Spleen (tissue), 7 donors: ENCODE measurements around the gene FBXO47.

Experiments used
- POLR2AphosphoS5 ChIP-seq, 3 donors: sonication (generic); formaldehyde crosslinking; IDR thresholded peaks; one replicate each; pipeline ENCODE4 v1.5.1; 2017; ENCODE audit warnings: antibody characterized with exemption in 3 of 3
- TF ChIP-seq, protein P1 (sequence below), 11 experiments: fragments of 200-600 bp in 7 of 11; fragments of 450-650 bp in 4 of 11; sonication (generic) in 4 of 11; IDR thresholded peaks in 8 of 11; conservative IDR thresholded peaks in 3 of 11; 1 replicate in 7 of 11; 2 replicates in 4 of 11; pipeline versions ENCODE4 v1.4.0 to v1.8.0; 2016 to 2021; ENCODE audit warnings: antibody characterized with exemption in 11 of 11, inconsistent platforms in 4 of 11, mild to moderate bottlenecking in 1 of 11
- donor health status: DM: no; HTN: no; CAD: no; lungs with moderate emphysema.
- donor health status: DM: no; HTN: no; CAD: no.
- donor health status: DM: no; HTN: no; CAD: no.

DNA sequence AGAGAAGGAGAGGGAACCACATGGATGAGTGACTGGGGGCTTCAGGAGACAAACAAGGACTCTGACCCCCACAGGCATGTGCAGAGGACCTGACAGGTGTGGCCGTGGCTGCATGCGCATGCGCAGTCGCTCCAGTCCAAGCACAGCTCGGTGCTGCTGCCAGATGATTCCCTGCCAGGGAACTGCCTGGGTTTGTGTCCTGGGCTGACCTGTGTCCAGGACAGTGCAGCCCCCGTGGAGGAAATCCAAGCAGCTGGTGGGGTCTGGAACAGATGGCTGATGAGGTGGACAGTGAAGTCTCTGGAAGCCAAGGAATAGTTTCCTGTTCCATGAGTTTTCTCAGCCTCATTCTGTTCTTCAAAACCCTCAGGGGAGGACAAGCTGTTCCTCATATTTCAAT lies 70.0 kb downstream of the FBXO47 start:
- peak in 1 of 3 donors; percentile 48 for TF ChIP-seq POLR2AphosphoS5 (IDR thresholded peaks at IDR 0.05)
- TF ChIP-seq, protein P1, sequence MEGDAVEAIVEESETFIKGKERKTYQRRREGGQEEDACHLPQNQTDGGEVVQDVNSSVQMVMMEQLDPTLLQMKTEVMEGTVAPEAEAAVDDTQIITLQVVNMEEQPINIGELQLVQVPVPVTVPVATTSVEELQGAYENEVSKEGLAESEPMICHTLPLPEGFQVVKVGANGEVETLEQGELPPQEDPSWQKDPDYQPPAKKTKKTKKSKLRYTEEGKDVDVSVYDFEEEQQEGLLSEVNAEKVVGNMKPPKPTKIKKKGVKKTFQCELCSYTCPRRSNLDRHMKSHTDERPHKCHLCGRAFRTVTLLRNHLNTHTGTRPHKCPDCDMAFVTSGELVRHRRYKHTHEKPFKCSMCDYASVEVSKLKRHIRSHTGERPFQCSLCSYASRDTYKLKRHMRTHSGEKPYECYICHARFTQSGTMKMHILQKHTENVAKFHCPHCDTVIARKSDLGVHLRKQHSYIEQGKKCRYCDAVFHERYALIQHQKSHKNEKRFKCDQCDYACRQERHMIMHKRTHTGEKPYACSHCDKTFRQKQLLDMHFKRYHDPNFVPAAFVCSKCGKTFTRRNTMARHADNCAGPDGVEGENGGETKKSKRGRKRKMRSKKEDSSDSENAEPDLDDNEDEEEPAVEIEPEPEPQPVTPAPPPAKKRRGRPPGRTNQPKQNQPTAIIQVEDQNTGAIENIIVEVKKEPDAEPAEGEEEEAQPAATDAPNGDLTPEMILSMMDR (IDR thresholded peaks at IDR 0.05 in 8 of 11, conservative IDR thresholded peaks at IDR 0.05 in 3 of 11), result no peak
